Embryonic facial prominence (tissue), 1 donor: ENCODE data around the gene ZW10.

Source experiments
- DNase-seq: peaks from one replicate; pipeline ENCODE4 v3.0.0-alpha.2; 2016; ENCODE audit errors: extremely low spot score

ZW10 gene

GRCh38 chr11:113697756-113698407 lies 75.6 kb downstream of the ZW10 start:
- DNase-seq, result no peak

- no peak for DNase-seq
These were observed 76.4 kb downstream of the ZW10 start for GRCh38 chr11:113697111-113697510.

DNA sequence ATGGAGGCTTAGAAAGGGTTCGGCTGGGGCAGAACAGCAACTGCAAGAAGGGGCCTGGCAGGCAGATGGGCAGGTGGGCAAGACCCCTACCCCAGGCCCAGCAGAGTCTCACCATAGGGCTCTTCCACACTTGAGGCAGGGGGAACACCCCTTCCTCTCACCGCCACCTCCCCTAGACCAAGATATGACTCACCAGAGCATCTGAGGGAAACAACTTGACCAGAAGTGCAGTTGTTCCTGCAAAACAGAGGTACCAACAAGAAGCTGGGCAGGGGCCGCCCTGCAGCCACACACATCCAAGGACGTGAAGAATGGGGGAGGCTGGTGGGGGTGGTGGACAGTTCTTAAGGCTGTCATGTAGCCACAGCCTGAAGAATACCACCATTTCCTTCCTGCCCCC lies 78.3 kb downstream of the ZW10 start:
- no peak for DNase-seq

DNA sequence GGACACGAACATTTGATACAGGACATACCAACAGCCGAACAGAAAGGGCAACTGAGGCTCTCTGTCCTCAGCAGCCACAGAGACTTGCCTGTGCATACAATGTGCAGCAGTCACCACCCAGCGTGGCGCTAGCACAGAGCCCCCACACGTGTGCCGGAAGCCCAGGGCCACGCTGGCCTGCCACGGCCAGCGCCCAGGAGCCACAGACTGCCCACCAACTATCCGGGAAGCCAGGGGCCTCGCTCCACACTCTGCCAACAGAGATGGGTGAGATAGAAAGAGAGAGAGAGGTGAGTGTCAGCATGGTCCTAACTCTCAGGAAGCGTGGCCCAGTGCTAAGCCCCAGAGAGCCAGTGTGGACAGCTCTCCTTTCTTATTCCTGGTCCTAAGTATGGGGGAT lies 79.1 kb downstream of the ZW10 start:
- DNase-seq, result no peak

DNA sequence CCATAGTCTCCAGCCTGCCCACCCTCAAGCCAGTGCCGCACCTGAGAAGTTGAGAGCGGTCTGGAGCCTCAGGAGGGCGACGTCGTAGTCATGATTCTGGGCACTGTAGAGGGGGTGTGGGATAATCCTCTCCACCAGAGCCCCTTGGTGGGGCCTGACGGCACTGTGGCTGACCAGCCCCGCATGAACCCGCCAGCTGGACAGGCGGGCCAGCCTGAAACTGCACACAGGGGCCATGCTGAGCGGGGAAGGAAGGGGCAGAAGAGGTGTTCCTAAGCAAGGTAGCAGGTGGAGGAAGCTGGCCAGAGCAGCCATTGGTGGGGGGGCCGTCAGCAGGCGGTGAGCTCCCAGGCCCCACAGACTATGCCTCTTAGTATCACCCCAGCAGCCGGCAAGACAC lies 80.5 kb downstream of the ZW10 start:
- DNase-seq, result no peak

- no peak for DNase-seq
These were observed 82.6 kb downstream of the ZW10 start for GRCh38 chr11:113690619-113691569.

- DNase-seq, result no peak
These were observed 83.5 kb downstream of the ZW10 start for GRCh38 chr11:113689768-113690618.

DNA sequence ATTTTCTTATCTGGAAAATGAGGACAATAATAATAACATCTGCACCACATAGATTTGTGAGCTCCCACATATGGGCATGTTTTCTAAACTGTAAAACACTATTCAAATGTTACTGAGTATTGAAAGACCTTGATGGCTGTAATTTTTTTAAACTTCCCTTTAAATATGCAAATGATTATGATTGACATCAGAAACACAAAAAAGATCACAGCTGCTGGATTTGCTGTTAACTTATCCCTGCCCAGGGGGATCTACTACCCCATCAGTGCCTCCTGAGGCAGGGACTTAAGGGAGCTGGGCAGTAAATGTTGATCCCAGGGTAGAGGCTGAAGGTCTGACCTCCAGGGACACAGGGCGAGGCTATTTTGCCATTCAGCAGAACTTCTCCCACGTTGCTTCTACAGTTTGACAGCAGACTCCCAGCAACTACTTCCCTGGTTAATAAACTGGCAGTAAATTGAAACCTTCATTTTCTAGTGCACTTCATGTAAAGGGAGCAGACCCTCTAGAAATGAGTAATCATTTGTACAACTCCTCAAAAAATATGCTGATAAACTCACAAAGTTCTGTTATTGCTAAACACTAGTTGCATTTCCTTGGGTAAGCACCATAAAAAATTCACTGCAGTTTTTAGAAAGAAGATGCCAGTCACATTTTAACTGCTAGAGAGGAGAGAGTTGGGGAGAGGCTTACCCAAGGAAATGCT lies 87.7 kb downstream of the ZW10 start:
- DNase-seq, result no peak

DNA sequence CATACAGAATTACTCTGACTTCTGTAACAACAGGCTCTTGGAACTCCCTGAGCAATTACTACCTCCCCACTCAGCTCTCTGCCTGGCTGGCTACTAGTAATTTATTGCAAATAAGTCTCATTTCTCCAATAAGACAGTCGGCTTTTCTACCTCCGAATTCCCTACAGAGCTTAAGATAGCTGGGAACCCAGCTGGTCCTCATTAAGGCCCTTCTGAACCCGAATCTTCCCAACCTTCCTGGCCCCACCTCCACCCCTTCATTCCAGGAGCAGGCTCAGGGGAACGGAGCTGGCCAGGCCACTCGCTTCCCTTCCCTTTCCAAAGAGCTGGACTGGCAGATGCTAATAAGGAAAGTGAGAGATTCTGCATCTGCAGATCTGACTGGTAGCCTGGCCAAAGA lies 89.0 kb downstream of the ZW10 start:
- DNase-seq, result no peak

- no peak for DNase-seq
These were observed 89.9 kb downstream of the ZW10 start for GRCh38 chr11:113683481-113684046.
